ENCODE results near the gene MAN2A1. TPM values are rescaled to one million over a fixed set of nuclear protein-coding genes. Genes with fewer than 3 reads are reported as not detected.

The MAN2A1 gene
- total RNA-seq, 1 experiment from 2014 or later = 86.6 TPM

DNA sequence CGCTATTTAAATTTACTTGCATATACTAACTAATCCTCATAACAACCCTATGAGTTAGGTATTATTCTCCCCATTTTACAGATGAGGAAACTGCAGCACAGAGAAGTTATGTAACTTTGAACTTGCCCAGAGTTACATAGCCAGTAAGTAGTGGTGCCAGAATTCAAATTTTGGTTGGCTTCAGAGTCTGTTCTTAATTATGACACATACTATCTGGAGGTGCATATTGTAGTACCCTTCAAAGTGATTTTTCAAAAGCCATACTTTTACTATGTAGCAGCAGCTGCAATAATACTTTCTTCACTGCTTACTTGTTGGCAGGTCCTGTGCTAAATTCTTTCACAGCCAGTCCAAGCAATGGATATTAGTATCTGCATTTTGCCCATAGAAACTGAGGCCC, 16.4 kb downstream of the MAN2A1 start:
- Mint-ChIP-seq H3K36me3 (0 out of 2 replicates have a peak, but pooled peaks cover 2% of the 10 kb centered on the region), H3K4me3 (no peak overlapping the region), H3K4me1 (peaks cover 65% of the 10 kb centered on the region), H3K27me3 (ENCODE audit: low read depth) (no peaks in the 10 kb centered on the region), H3K9me3 (no peaks in the 10 kb centered on the region), H3K27ac (no peak overlapping the region)
- ChIA-PET CTCF (interaction anchor here (1.2 kb wide), 1 partner anchor 12 kb away, joined by 4 read pairs; no protein-coding TSS in a partner anchor), POLR2A (no interaction called here)
- no peak for ATAC-seq
- DNase-seq (ENCODE audit: low spot score) = no peak
- TF ChIP-seq JUN (CRISPR knock-in tag; IDR thresholded peaks at IDR 0.05) = no peak
- TF ChIP-seq, protein P1, sequence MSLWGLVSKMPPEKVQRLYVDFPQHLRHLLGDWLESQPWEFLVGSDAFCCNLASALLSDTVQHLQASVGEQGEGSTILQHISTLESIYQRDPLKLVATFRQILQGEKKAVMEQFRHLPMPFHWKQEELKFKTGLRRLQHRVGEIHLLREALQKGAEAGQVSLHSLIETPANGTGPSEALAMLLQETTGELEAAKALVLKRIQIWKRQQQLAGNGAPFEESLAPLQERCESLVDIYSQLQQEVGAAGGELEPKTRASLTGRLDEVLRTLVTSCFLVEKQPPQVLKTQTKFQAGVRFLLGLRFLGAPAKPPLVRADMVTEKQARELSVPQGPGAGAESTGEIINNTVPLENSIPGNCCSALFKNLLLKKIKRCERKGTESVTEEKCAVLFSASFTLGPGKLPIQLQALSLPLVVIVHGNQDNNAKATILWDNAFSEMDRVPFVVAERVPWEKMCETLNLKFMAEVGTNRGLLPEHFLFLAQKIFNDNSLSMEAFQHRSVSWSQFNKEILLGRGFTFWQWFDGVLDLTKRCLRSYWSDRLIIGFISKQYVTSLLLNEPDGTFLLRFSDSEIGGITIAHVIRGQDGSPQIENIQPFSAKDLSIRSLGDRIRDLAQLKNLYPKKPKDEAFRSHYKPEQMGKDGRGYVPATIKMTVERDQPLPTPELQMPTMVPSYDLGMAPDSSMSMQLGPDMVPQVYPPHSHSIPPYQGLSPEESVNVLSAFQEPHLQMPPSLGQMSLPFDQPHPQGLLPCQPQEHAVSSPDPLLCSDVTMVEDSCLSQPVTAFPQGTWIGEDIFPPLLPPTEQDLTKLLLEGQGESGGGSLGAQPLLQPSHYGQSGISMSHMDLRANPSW (CRISPR knock-in tag; conservative IDR thresholded peaks at IDR 0.05; ENCODE audit: low read depth) = no peak
- TF ChIP-seq, protein P2, sequence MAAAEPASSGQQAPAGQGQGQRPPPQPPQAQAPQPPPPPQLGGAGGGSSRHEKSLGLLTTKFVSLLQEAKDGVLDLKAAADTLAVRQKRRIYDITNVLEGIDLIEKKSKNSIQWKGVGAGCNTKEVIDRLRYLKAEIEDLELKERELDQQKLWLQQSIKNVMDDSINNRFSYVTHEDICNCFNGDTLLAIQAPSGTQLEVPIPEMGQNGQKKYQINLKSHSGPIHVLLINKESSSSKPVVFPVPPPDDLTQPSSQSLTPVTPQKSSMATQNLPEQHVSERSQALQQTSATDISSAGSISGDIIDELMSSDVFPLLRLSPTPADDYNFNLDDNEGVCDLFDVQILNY (CRISPR knock-in tag; IDR thresholded peaks at IDR 0.05) = no peak
- TF ChIP-seq, protein P3, sequence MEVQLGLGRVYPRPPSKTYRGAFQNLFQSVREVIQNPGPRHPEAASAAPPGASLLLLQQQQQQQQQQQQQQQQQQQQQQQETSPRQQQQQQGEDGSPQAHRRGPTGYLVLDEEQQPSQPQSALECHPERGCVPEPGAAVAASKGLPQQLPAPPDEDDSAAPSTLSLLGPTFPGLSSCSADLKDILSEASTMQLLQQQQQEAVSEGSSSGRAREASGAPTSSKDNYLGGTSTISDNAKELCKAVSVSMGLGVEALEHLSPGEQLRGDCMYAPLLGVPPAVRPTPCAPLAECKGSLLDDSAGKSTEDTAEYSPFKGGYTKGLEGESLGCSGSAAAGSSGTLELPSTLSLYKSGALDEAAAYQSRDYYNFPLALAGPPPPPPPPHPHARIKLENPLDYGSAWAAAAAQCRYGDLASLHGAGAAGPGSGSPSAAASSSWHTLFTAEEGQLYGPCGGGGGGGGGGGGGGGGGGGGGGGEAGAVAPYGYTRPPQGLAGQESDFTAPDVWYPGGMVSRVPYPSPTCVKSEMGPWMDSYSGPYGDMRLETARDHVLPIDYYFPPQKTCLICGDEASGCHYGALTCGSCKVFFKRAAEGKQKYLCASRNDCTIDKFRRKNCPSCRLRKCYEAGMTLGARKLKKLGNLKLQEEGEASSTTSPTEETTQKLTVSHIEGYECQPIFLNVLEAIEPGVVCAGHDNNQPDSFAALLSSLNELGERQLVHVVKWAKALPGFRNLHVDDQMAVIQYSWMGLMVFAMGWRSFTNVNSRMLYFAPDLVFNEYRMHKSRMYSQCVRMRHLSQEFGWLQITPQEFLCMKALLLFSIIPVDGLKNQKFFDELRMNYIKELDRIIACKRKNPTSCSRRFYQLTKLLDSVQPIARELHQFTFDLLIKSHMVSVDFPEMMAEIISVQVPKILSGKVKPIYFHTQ (CRISPR knock-in tag; IDR thresholded peaks at IDR 0.05) = no peak
- no peak for TF ChIP-seq ESRRA (CRISPR knock-in tag; IDR thresholded peaks at IDR 0.05; ENCODE audit: borderline replicate concordance)
- TF ChIP-seq ZBTB21 (CRISPR knock-in tag; IDR thresholded peaks at IDR 0.05; ENCODE audit: borderline replicate concordance) = no peak
- TF ChIP-seq, protein P4, sequence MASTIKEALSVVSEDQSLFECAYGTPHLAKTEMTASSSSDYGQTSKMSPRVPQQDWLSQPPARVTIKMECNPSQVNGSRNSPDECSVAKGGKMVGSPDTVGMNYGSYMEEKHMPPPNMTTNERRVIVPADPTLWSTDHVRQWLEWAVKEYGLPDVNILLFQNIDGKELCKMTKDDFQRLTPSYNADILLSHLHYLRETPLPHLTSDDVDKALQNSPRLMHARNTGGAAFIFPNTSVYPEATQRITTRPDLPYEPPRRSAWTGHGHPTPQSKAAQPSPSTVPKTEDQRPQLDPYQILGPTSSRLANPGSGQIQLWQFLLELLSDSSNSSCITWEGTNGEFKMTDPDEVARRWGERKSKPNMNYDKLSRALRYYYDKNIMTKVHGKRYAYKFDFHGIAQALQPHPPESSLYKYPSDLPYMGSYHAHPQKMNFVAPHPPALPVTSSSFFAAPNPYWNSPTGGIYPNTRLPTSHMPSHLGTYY (CRISPR knock-in tag; IDR thresholded peaks at IDR 0.05) = no peak
- TF ChIP-seq, protein P5, sequence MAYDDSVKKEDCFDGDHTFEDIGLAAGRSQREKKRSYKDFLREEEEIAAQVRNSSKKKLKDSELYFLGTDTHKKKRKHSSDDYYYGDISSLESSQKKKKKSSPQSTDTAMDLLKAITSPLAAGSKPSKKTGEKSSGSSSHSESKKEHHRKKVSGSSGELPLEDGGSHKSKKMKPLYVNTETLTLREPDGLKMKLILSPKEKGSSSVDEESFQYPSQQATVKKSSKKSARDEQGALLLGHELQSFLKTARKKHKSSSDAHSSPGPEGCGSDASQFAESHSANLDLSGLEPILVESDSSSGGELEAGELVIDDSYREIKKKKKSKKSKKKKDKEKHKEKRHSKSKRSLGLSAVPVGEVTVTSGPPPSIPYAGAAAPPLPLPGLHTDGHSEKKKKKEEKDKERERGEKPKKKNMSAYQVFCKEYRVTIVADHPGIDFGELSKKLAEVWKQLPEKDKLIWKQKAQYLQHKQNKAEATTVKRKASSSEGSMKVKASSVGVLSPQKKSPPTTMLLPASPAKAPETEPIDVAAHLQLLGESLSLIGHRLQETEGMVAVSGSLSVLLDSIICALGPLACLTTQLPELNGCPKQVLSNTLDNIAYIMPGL (CRISPR knock-in tag; IDR thresholded peaks at IDR 0.05) = no peak
- TF ChIP-seq, protein P6, sequence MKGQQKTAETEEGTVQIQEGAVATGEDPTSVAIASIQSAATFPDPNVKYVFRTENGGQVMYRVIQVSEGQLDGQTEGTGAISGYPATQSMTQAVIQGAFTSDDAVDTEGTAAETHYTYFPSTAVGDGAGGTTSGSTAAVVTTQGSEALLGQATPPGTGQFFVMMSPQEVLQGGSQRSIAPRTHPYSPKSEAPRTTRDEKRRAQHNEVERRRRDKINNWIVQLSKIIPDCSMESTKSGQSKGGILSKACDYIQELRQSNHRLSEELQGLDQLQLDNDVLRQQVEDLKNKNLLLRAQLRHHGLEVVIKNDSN (CRISPR knock-in tag; IDR thresholded peaks at IDR 0.05) = no peak
- no peak for TF ChIP-seq GRHL2 (CRISPR knock-in tag; IDR thresholded peaks at IDR 0.05; ENCODE audit: insufficient replicate concordance, severe bottlenecking)
- TF ChIP-seq, protein P7, sequence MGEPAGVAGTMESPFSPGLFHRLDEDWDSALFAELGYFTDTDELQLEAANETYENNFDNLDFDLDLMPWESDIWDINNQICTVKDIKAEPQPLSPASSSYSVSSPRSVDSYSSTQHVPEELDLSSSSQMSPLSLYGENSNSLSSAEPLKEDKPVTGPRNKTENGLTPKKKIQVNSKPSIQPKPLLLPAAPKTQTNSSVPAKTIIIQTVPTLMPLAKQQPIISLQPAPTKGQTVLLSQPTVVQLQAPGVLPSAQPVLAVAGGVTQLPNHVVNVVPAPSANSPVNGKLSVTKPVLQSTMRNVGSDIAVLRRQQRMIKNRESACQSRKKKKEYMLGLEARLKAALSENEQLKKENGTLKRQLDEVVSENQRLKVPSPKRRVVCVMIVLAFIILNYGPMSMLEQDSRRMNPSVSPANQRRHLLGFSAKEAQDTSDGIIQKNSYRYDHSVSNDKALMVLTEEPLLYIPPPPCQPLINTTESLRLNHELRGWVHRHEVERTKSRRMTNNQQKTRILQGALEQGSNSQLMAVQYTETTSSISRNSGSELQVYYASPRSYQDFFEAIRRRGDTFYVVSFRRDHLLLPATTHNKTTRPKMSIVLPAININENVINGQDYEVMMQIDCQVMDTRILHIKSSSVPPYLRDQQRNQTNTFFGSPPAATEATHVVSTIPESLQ (CRISPR knock-in tag; IDR thresholded peaks at IDR 0.05) = no peak
- TF ChIP-seq ZNF317 (CRISPR knock-in tag; IDR thresholded peaks at IDR 0.05; ENCODE audit: borderline replicate concordance, low read depth) = no peak
- TF ChIP-seq, protein P8, sequence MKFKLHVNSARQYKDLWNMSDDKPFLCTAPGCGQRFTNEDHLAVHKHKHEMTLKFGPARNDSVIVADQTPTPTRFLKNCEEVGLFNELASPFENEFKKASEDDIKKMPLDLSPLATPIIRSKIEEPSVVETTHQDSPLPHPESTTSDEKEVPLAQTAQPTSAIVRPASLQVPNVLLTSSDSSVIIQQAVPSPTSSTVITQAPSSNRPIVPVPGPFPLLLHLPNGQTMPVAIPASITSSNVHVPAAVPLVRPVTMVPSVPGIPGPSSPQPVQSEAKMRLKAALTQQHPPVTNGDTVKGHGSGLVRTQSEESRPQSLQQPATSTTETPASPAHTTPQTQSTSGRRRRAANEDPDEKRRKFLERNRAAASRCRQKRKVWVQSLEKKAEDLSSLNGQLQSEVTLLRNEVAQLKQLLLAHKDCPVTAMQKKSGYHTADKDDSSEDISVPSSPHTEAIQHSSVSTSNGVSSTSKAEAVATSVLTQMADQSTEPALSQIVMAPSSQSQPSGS (CRISPR knock-in tag; IDR thresholded peaks at IDR 0.05; ENCODE audit: borderline replicate concordance, low read depth) = no peak
- TF ChIP-seq, protein P9, sequence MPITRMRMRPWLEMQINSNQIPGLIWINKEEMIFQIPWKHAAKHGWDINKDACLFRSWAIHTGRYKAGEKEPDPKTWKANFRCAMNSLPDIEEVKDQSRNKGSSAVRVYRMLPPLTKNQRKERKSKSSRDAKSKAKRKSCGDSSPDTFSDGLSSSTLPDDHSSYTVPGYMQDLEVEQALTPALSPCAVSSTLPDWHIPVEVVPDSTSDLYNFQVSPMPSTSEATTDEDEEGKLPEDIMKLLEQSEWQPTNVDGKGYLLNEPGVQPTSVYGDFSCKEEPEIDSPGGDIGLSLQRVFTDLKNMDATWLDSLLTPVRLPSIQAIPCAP (CRISPR knock-in tag; IDR thresholded peaks at IDR 0.05) = no peak
- TF ChIP-seq OVOL2 (CRISPR knock-in tag; IDR thresholded peaks at IDR 0.05; ENCODE audit: borderline replicate concordance) = no peak

Measured in WTC11 (cell line).